GM23338 (cell line): ENCODE data around the gene PCBP4.

Source experiments
- CREB1 ChIP-seq: fragments of 250-450 bp; sonication (Bioruptor Pico); IDR thresholded peaks from 2 replicates; pipeline ENCODE4 v1.5.0; 2020; ENCODE audit warnings: low read depth, mild to moderate bottlenecking, moderate library complexity
- EZH2 ChIP-seq: fragments of 200-600 bp; sonication (generic); IDR thresholded peaks from one replicate; pipeline ENCODE4 v1.8.0; 2017; ENCODE audit warnings: antibody characterized with exemption, mild to moderate bottlenecking, low read depth; ENCODE audit not compliant: unreplicated experiment
- EZH2phosphoT487 ChIP-seq: fragments of 200-600 bp; sonication (generic); IDR thresholded peaks from one replicate; pipeline ENCODE4 v1.8.1; 2018; ENCODE audit warnings: antibody characterized with exemption; ENCODE audit not compliant: unreplicated experiment
- JUNB ChIP-seq: IDR thresholded peaks from one replicate; pipeline ENCODE4 v1.6.1; 2016; ENCODE audit warnings: antibody characterized with exemption; ENCODE audit not compliant: unreplicated experiment
- POLR2AphosphoS5 ChIP-seq: IDR thresholded peaks from 2 replicates; pipeline ENCODE4 v1.6.1; 2016; ENCODE audit warnings: antibody characterized with exemption, low read depth
- STAT1 ChIP-seq: IDR thresholded peaks from one replicate; pipeline ENCODE4 v1.6.1; 2016; ENCODE audit warnings: antibody characterized with exemption; ENCODE audit not compliant: unreplicated experiment
- ZNF331 ChIP-seq: fragments of 250-450 bp; sonication (Bioruptor Pico); IDR thresholded peaks from 2 replicates; pipeline ENCODE4 v1.5.0; 2020; ENCODE audit warnings: low read depth, mild to moderate bottlenecking, moderate library complexity
- TF ChIP-seq, protein P1 (sequence below): IDR thresholded peaks from one replicate; pipeline ENCODE4 v1.6.1; 2018; ENCODE audit warnings: antibody characterized with exemption; ENCODE audit not compliant: unreplicated experiment
- TF ChIP-seq, protein P2 (sequence below), 2 experiments: fragments of 200-600 bp in 1 of 2; sonication (generic) in 1 of 2; conservative IDR thresholded peaks; 2 replicates each; pipeline versions ENCODE4 v1.5.1 to v1.6.1; 2016 to 2017; ENCODE audit warnings: antibody characterized with exemption in 2 of 2, low read depth in 2 of 2, mild to moderate bottlenecking in 2 of 2, moderate library complexity in 1 of 2
- TF ChIP-seq, protein P3 (sequence below): IDR thresholded peaks from 2 replicates; pipeline ENCODE4 v1.6.1; 2016; ENCODE audit warnings: antibody characterized with exemption

DNA sequence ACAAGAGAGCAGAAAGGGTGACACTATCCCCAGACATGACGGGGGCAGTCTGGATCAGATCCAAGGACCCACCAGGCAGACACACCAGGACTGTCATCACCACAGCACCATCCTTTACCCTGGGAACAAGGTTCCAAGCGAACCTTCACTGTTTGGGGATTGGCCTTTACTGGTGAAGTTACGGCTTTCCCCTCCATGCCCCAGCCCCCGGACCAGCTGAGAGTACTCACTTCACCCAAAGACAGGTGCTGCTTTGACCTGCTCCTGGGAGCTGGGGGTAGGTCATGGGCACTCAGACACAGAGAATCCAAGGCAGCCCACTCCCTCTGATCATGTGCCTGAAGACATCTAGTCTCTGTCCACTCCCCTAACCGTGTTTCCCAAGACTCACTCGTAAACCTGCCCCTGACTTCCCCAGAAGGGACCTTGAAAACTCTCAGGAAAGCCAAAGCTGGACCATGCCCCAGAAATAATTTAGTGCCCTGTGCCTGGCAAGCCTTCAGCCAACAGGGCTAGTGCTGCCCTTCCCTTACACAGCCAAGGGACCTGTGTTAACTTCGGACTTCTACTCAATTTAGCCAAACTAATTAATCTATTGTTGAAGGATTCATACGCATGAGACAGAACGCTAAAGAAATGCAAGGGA lies 28.4 kb downstream of the PCBP4 start:
- TF ChIP-seq, protein P1, sequence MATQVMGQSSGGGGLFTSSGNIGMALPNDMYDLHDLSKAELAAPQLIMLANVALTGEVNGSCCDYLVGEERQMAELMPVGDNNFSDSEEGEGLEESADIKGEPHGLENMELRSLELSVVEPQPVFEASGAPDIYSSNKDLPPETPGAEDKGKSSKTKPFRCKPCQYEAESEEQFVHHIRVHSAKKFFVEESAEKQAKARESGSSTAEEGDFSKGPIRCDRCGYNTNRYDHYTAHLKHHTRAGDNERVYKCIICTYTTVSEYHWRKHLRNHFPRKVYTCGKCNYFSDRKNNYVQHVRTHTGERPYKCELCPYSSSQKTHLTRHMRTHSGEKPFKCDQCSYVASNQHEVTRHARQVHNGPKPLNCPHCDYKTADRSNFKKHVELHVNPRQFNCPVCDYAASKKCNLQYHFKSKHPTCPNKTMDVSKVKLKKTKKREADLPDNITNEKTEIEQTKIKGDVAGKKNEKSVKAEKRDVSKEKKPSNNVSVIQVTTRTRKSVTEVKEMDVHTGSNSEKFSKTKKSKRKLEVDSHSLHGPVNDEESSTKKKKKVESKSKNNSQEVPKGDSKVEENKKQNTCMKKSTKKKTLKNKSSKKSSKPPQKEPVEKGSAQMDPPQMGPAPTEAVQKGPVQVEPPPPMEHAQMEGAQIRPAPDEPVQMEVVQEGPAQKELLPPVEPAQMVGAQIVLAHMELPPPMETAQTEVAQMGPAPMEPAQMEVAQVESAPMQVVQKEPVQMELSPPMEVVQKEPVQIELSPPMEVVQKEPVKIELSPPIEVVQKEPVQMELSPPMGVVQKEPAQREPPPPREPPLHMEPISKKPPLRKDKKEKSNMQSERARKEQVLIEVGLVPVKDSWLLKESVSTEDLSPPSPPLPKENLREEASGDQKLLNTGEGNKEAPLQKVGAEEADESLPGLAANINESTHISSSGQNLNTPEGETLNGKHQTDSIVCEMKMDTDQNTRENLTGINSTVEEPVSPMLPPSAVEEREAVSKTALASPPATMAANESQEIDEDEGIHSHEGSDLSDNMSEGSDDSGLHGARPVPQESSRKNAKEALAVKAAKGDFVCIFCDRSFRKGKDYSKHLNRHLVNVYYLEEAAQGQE, result no peak
- TF ChIP-seq, protein P2, sequence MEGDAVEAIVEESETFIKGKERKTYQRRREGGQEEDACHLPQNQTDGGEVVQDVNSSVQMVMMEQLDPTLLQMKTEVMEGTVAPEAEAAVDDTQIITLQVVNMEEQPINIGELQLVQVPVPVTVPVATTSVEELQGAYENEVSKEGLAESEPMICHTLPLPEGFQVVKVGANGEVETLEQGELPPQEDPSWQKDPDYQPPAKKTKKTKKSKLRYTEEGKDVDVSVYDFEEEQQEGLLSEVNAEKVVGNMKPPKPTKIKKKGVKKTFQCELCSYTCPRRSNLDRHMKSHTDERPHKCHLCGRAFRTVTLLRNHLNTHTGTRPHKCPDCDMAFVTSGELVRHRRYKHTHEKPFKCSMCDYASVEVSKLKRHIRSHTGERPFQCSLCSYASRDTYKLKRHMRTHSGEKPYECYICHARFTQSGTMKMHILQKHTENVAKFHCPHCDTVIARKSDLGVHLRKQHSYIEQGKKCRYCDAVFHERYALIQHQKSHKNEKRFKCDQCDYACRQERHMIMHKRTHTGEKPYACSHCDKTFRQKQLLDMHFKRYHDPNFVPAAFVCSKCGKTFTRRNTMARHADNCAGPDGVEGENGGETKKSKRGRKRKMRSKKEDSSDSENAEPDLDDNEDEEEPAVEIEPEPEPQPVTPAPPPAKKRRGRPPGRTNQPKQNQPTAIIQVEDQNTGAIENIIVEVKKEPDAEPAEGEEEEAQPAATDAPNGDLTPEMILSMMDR (conservative IDR thresholded peaks at IDR 0.05; ENCODE audit: low read depth in 2 of 2), result no peak
- TF ChIP-seq EZH2phosphoT487, result no peak
- TF ChIP-seq, protein P3, sequence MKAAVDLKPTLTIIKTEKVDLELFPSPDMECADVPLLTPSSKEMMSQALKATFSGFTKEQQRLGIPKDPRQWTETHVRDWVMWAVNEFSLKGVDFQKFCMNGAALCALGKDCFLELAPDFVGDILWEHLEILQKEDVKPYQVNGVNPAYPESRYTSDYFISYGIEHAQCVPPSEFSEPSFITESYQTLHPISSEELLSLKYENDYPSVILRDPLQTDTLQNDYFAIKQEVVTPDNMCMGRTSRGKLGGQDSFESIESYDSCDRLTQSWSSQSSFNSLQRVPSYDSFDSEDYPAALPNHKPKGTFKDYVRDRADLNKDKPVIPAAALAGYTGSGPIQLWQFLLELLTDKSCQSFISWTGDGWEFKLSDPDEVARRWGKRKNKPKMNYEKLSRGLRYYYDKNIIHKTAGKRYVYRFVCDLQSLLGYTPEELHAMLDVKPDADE, result no peak
- TF ChIP-seq POLR2AphosphoS5, result no peak
- no peak for TF ChIP-seq EZH2
- TF ChIP-seq JUNB, result no peak
- TF ChIP-seq CREB1 (CRISPR knock-in tag), result no peak
- TF ChIP-seq STAT1, result no peak
- no peak for TF ChIP-seq ZNF331 (CRISPR knock-in tag)
